Neural cell (in vitro differentiated cells): ENCODE measurements around the gene CRELD1. TPM values are rescaled to one million over a fixed set of nuclear protein-coding genes. Genes with fewer than 3 reads are reported as not detected.
"Not testable (repeated sequence)": the region's sequence is repeated elsewhere in the genome, so short reads cannot be mapped to it uniquely, and the experiment has no call there.

Source experiments
- H2AFZ ChIP-seq: fragments of 200-600, 300-800 bp; sonication (generic), shearing (Covaris generic); 2 replicates; pipeline ENCODE4 v1.6.0; 2014; ENCODE audit warnings: low read depth, mild to moderate bottlenecking, antibody characterized with exemption, low read length, moderate library complexity
- H3F3A ChIP-seq: fragments of 200-600 bp; shearing (Covaris generic); 2 replicates; pipeline ENCODE4 v1.6.1; 2016; ENCODE audit warnings: mild to moderate bottlenecking, moderate library complexity, mixed read lengths, antibody characterized with exemption, low read length; ENCODE audit not compliant: insufficient read depth, poor library complexity, severe bottlenecking
- H3K27ac ChIP-seq: fragments of 200-600, 300-800 bp; sonication (generic), shearing (Covaris generic); 2 replicates; pipeline ENCODE4 v1.5.1; 2014; ENCODE audit warnings: mild to moderate bottlenecking, low read length, moderate library complexity
- H3K27me3 ChIP-seq: fragments of 300-800, 200-600 bp; sonication (generic), shearing (Covaris generic); 2 replicates; pipeline ENCODE4 v1.6.0; 2014; ENCODE audit warnings: mild to moderate bottlenecking, low read depth, low read length, moderate library complexity; ENCODE audit not compliant: insufficient read depth
- H3K36me3 ChIP-seq: fragments of 300-800, 200-600 bp; sonication (generic), shearing (Covaris generic); 2 replicates; pipeline ENCODE4 v1.5.1; 2014; ENCODE audit warnings: mild to moderate bottlenecking, antibody characterized with exemption, low read length, moderate library complexity; ENCODE audit not compliant: insufficient read depth
- H3K4me2 ChIP-seq: fragments of 300-800, 200-600 bp; sonication (generic), shearing (Covaris generic); 2 replicates; pipeline ENCODE4 v1.6.0; 2014; ENCODE audit warnings: mild to moderate bottlenecking, low read length
- H3K4me3 ChIP-seq: fragments of 300-800, 200-600 bp; sonication (generic), shearing (Covaris generic); 2 replicates; pipeline ENCODE4 v1.5.1; 2014; ENCODE audit warnings: mild to moderate bottlenecking, low read length, moderate library complexity
- H3K79me2 ChIP-seq: fragments of 200-600 bp; shearing (Covaris generic); replicated peaks from 2 replicates; pipeline ENCODE4 v1.6.0; 2014; ENCODE audit warnings: mild to moderate bottlenecking, low read length, moderate library complexity; ENCODE audit not compliant: insufficient read depth
- H3K9ac ChIP-seq: fragments of 300-800, 200-600 bp; sonication (generic), shearing (Covaris generic); 2 replicates; pipeline ENCODE4 v1.6.1; 2016; ENCODE audit warnings: mild to moderate bottlenecking, low read length, mixed read lengths
- H3K9me2 ChIP-seq: fragments of 200-600 bp; shearing (Covaris generic); 2 replicates; pipeline ENCODE4 v1.6.1; 2016; ENCODE audit warnings: mild to moderate bottlenecking, low read length, mixed read lengths; ENCODE audit not compliant: insufficient read depth
- H3K9me3 ChIP-seq: fragments of 200-600, 300-800 bp; sonication (generic), shearing (Covaris generic); 2 replicates; pipeline ENCODE4 v1.6.1; 2016; ENCODE audit warnings: mild to moderate bottlenecking, mixed run types, low read length, moderate library complexity, mixed read lengths
- H4K20me1 ChIP-seq: fragments of 200-600 bp; shearing (Covaris generic); 2 replicates; pipeline ENCODE4 v1.6.1; 2016; ENCODE audit warnings: mild to moderate bottlenecking, mixed run types; ENCODE audit not compliant: insufficient read depth
- EP300 ChIP-seq: fragments of 450-650 bp; conservative IDR thresholded peaks from 2 replicates; pipeline ENCODE4 v1.6.1; 2014; ENCODE audit warnings: antibody characterized with exemption, mild to moderate bottlenecking, moderate library complexity; ENCODE audit not compliant: poor library complexity, severe bottlenecking
- EZH2 ChIP-seq: fragments of 200-600, 300-800 bp; shearing (Covaris generic), sonication (generic); IDR thresholded peaks from 2 replicates; pipeline ENCODE4 v1.6.1; 2014; ENCODE audit warnings: antibody characterized with exemption, low read length, borderline replicate concordance, mild to moderate bottlenecking; ENCODE audit not compliant: insufficient read depth, poor library complexity, severe bottlenecking
- MXI1 ChIP-seq: fragments of 450-650 bp; conservative IDR thresholded peaks from 2 replicates; pipeline ENCODE4 v1.6.1; 2014; ENCODE audit warnings: antibody characterized with exemption, mild to moderate bottlenecking; ENCODE audit not compliant: poor library complexity, severe bottlenecking
- POLR2AphosphoS5 ChIP-seq: IDR thresholded peaks from 2 replicates; pipeline ENCODE4 v1.6.1; 2012
- RAD21 ChIP-seq: fragments of 450-650 bp; conservative IDR thresholded peaks from 2 replicates; pipeline ENCODE4 v1.6.1; 2014; ENCODE audit warnings: antibody characterized with exemption, mild to moderate bottlenecking, moderate library complexity
- SMC3 ChIP-seq: fragments of 450-650 bp; conservative IDR thresholded peaks from 2 replicates; pipeline ENCODE4 v1.6.1; 2014; ENCODE audit warnings: antibody characterized with exemption, mild to moderate bottlenecking, moderate library complexity; ENCODE audit not compliant: poor library complexity
- TAF1 ChIP-seq: IDR thresholded peaks from 2 replicates; pipeline ENCODE4 v1.6.1; 2012; ENCODE audit warnings: low read depth
- polyA plus RNA-seq: library from polyadenylated mRNA; depleted of rRNA; stranded (reverse); fragments of >200 nt; gene quantifications from 2 replicates; pipeline ENCODE4 v1.2.3, GENCODE V29; 2014
- TF ChIP-seq, protein P1 (sequence below): IDR thresholded peaks from 2 replicates; pipeline ENCODE4 v1.6.1; 2012; ENCODE audit warnings: borderline replicate concordance
- TF ChIP-seq, protein P2 (sequence below): fragments of 450-650 bp; IDR thresholded peaks from 2 replicates; pipeline ENCODE4 v1.5.1; 2014; ENCODE audit warnings: antibody characterized with exemption, mild to moderate bottlenecking, moderate library complexity; ENCODE audit not compliant: poor library complexity, severe bottlenecking

Gene CRELD1
- polyA plus RNA-seq, 1 donor from 2014 or later: 48.9 TPM

DNA sequence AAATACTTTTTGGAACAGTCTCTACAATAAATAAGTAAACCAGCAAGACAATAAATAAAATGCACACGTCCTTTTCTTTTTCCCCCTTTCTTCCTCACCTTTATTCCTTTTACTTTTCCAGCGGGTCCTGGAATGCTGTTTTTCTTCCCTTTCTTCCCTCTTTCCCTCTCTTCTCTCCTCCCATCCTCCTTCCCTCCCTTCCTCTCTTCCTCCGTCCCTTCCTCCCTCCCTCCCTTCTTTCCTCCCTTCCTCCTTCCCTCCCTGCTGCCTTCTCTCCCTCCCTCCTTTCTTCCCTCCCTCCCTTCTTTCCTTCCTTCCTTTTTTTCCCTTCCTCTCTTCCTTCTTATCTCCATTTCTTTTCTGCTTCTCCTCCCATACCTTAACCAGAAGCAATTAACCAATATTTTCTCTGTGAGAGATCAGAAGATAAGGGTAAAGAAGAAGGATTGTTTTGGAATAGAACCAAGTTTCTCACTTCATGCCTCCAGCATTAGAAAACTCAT lies 34.3 kb upstream of the CRELD1 start:
- Histone ChIP-seq H3K27ac (no peak overlapping the region), H3F3A (no peaks in the 10 kb centered on the region), H3K9ac (no peak overlapping the region), H4K20me1 (no peaks in the 10 kb centered on the region), H3K36me3 (no peaks in the 10 kb centered on the region), H3K4me3 (no peak overlapping the region), H3K9me3 (no peaks in the 10 kb centered on the region), H2AFZ (no peak overlapping the region), H3K79me2 (no peaks in the 10 kb centered on the region), H3K27me3 (no peaks in the 10 kb centered on the region), H3K9me2 (no peaks in the 10 kb centered on the region), H3K4me2 (no peak overlapping the region)
- TF ChIP-seq MXI1 (no peak), SMC3 (no peak), EZH2 (no peak), POLR2AphosphoS5 (no peak), RAD21 (no peak), EP300 (no peak), TAF1 (no peak)
- TF ChIP-seq, protein P1, sequence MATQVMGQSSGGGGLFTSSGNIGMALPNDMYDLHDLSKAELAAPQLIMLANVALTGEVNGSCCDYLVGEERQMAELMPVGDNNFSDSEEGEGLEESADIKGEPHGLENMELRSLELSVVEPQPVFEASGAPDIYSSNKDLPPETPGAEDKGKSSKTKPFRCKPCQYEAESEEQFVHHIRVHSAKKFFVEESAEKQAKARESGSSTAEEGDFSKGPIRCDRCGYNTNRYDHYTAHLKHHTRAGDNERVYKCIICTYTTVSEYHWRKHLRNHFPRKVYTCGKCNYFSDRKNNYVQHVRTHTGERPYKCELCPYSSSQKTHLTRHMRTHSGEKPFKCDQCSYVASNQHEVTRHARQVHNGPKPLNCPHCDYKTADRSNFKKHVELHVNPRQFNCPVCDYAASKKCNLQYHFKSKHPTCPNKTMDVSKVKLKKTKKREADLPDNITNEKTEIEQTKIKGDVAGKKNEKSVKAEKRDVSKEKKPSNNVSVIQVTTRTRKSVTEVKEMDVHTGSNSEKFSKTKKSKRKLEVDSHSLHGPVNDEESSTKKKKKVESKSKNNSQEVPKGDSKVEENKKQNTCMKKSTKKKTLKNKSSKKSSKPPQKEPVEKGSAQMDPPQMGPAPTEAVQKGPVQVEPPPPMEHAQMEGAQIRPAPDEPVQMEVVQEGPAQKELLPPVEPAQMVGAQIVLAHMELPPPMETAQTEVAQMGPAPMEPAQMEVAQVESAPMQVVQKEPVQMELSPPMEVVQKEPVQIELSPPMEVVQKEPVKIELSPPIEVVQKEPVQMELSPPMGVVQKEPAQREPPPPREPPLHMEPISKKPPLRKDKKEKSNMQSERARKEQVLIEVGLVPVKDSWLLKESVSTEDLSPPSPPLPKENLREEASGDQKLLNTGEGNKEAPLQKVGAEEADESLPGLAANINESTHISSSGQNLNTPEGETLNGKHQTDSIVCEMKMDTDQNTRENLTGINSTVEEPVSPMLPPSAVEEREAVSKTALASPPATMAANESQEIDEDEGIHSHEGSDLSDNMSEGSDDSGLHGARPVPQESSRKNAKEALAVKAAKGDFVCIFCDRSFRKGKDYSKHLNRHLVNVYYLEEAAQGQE: no peak
- TF ChIP-seq, protein P2, sequence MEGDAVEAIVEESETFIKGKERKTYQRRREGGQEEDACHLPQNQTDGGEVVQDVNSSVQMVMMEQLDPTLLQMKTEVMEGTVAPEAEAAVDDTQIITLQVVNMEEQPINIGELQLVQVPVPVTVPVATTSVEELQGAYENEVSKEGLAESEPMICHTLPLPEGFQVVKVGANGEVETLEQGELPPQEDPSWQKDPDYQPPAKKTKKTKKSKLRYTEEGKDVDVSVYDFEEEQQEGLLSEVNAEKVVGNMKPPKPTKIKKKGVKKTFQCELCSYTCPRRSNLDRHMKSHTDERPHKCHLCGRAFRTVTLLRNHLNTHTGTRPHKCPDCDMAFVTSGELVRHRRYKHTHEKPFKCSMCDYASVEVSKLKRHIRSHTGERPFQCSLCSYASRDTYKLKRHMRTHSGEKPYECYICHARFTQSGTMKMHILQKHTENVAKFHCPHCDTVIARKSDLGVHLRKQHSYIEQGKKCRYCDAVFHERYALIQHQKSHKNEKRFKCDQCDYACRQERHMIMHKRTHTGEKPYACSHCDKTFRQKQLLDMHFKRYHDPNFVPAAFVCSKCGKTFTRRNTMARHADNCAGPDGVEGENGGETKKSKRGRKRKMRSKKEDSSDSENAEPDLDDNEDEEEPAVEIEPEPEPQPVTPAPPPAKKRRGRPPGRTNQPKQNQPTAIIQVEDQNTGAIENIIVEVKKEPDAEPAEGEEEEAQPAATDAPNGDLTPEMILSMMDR: no peak

DNA sequence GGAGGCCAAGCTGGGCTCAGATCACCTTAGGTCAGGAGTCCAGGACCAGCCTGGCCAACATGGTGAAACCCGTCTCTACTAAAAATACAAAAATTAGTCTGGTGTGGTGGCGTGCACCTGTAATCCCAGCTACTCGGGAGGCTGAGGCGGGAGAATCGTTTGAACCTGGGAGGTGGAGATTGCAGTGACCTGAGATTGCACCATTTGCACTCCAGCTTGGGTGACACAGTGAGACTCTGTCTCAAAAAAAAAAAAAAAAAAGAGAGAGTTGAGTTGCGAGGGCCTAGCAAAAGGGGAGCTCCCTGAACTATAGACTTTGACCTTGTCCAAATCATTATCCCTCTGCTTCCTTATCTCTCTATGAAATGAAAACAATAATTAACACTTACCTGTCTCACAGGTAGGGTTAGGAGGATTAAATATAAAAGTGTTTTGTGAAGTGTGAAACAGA lies 32.6 kb upstream of the CRELD1 start:
- H3K9me3 ChIP-seq, H3K4me2 ChIP-seq, H2AFZ ChIP-seq, H3K36me3 ChIP-seq, H3K9me2 ChIP-seq, H3K27me3 ChIP-seq, H3K4me3 ChIP-seq, H3K27ac ChIP-seq, H4K20me1 ChIP-seq, H3K9ac ChIP-seq, H3K79me2 ChIP-seq, H3F3A ChIP-seq: not testable (repeated sequence)

DNA sequence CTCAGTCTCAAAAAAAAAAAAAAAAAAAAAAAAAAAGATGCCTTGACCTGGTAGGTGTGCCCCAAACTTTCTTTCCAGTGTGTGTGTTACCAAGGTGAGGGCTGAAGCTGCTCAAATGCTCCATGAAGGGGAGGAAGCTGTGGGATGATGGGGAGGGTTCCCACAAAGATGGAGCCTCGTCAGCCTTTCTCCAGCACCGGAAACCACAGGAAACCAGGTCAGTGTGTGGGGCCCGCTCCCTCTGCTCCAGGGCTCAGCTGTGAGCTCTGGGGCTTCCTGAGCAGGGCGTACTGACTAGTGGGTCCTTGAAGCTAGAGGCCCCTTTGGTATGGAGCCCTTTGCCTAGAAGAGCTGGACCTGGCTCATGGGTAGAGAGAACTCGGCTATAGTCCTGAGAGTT lies 31.7 kb upstream of the CRELD1 start:
- TF ChIP-seq TAF1 (no peak), RAD21 (no peak), POLR2AphosphoS5 (no peak)
- no peaks in the 10 kb centered on the region for H4K20me1 ChIP-seq
- no peak overlapping the region for H3K4me2 ChIP-seq
- H3K9ac ChIP-seq: no peak overlapping the region
- no peaks in the 10 kb centered on the region for H3K27me3 ChIP-seq
- H3K27ac ChIP-seq: no peak overlapping the region
- H2AFZ ChIP-seq: no peak overlapping the region
- H3K9me2 ChIP-seq: no peaks in the 10 kb centered on the region
- no peaks in the 10 kb centered on the region for H3F3A ChIP-seq
- H3K79me2 ChIP-seq: no peaks in the 10 kb centered on the region
- H3K36me3 ChIP-seq: no peaks in the 10 kb centered on the region
- H3K4me3 ChIP-seq: no peak overlapping the region
- no peaks in the 10 kb centered on the region for H3K9me3 ChIP-seq
